ENCODE measurements around the gene SHROOM3.

DNA sequence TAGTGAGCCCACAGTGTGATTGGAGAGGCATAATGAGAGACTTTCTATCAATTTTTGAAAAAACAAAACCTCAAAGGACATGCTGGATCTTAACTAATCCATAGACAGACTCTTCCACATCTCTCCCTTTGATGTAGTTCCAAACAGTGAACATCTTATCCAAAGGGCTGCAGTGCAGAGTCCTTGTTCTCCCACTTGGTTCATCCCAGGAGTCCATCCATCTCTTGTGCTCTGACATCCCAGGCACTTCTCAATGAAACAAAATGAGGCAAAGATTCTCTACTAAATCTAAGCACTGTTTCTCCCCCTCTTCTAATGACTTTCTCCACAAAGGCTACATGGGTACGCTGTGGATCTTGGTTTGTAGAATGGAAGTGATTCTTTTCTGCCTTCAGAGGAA, 8.3 kb downstream of the SHROOM3 start:
- TF ChIP-seq, protein P1, sequence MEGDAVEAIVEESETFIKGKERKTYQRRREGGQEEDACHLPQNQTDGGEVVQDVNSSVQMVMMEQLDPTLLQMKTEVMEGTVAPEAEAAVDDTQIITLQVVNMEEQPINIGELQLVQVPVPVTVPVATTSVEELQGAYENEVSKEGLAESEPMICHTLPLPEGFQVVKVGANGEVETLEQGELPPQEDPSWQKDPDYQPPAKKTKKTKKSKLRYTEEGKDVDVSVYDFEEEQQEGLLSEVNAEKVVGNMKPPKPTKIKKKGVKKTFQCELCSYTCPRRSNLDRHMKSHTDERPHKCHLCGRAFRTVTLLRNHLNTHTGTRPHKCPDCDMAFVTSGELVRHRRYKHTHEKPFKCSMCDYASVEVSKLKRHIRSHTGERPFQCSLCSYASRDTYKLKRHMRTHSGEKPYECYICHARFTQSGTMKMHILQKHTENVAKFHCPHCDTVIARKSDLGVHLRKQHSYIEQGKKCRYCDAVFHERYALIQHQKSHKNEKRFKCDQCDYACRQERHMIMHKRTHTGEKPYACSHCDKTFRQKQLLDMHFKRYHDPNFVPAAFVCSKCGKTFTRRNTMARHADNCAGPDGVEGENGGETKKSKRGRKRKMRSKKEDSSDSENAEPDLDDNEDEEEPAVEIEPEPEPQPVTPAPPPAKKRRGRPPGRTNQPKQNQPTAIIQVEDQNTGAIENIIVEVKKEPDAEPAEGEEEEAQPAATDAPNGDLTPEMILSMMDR (IDR thresholded peaks at IDR 0.05; ENCODE audit: low read depth, low read length), result no peak
- TF ChIP-seq POLR2A (IDR thresholded peaks at IDR 0.05; ENCODE audit: extremely low read depth, insufficient read length) (no peak), MYC (IDR thresholded peaks at IDR 0.05; ENCODE audit: low read depth, low read length) (no peak)
- TF ChIP-seq, protein P2, sequence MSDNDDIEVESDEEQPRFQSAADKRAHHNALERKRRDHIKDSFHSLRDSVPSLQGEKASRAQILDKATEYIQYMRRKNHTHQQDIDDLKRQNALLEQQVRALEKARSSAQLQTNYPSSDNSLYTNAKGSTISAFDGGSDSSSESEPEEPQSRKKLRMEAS (IDR thresholded peaks at IDR 0.05; ENCODE audit: low read depth, low read length), result no peak

All from NB4 (cell line).